Fibroblast of lung (primary cell): ENCODE data around the gene ROPN1L. TPM values are rescaled to one million over a fixed set of nuclear protein-coding genes. Genes with fewer than 3 reads are reported as not detected.
"Not testable (repeated sequence)": the region's sequence is repeated elsewhere in the genome, so short reads cannot be mapped to it uniquely, and the experiment has no call there.

Experiments used
- DNase-seq, 2 donors: peaks; one replicate each; pipeline versions ENCODE4 v3.0.0 to v3.0.0-alpha.2; 2010; ENCODE audit warnings: low read depth in 2 of 2
- H2AFZ ChIP-seq: 2 replicates; pipeline ENCODE4 v1.5.1; 2012; ENCODE audit warnings: low read length, control low read depth, inconsistent platforms
- H3K27ac ChIP-seq: 2 replicates; pipeline ENCODE4 v1.5.1; 2011; ENCODE audit warnings: low read length, control low read depth; ENCODE audit not compliant: insufficient read depth
- H3K27me3 ChIP-seq: 2 replicates; pipeline ENCODE4 v1.5.1; 2011; ENCODE audit warnings: mild to moderate bottlenecking, low read length; ENCODE audit not compliant: control insufficient read depth, insufficient read depth
- H3K36me3 ChIP-seq: 2 replicates; pipeline ENCODE4 v1.5.1; 2011; ENCODE audit warnings: low read length; ENCODE audit not compliant: control insufficient read depth, insufficient read depth
- H3K4me1 ChIP-seq: 2 replicates; pipeline ENCODE4 v1.5.1; 2011; ENCODE audit warnings: low read length; ENCODE audit not compliant: control insufficient read depth, insufficient read depth; ENCODE audit errors: extremely low read depth
- H3K4me2 ChIP-seq: 2 replicates; pipeline ENCODE4 v1.5.1; 2011; ENCODE audit warnings: low read length, control low read depth; ENCODE audit not compliant: insufficient read depth; ENCODE audit errors: extremely low read depth
- H3K4me3 ChIP-seq, 4 experiments: fragments of 200-600 bp in 1 of 4; sonication (generic) in 1 of 4; replicated peaks in 1 of 4; 2 replicates each; pipeline ENCODE4 v1.5.1; 2011 to 2016; ENCODE audit warnings: low read length in 4 of 4, low read depth in 3 of 4, mild to moderate bottlenecking in 3 of 4, control low read depth in 2 of 4, inconsistent platforms in 1 of 4, mixed read lengths in 1 of 4; ENCODE audit not compliant: insufficient read depth in 1 of 4; ENCODE audit errors: control extremely low read depth in 1 of 4
- H3K79me2 ChIP-seq: 2 replicates; pipeline ENCODE4 v1.5.1; 2012; ENCODE audit warnings: mild to moderate bottlenecking, low read length, inconsistent platforms; ENCODE audit not compliant: control insufficient read depth, insufficient read depth
- H3K9ac ChIP-seq: 2 replicates; pipeline ENCODE4 v1.5.1; 2011; ENCODE audit warnings: mild to moderate bottlenecking, low read length, control low read depth; ENCODE audit not compliant: insufficient read depth
- H3K9me3 ChIP-seq: 2 replicates; pipeline ENCODE4 v1.5.1; 2012; ENCODE audit warnings: low read depth, low read length; ENCODE audit not compliant: control insufficient read depth, insufficient read depth
- H4K20me1 ChIP-seq: 2 replicates; pipeline ENCODE4 v1.5.1; 2011; ENCODE audit warnings: low read length; ENCODE audit not compliant: control insufficient read depth, insufficient read depth; ENCODE audit errors: extremely low read depth
- EZH2 ChIP-seq: IDR thresholded peaks from 2 replicates; pipeline ENCODE4 v1.5.1; 2012; ENCODE audit warnings: low read length, control low read depth, mild to moderate bottlenecking; ENCODE audit errors: missing control alignments
- polyA plus RNA-seq, 2 donors: library from polyadenylated mRNA; depleted of rRNA in 1 of 2; stranded (reverse) in 1 of 2; unstranded in 1 of 2; fragments of >200 nt; gene quantifications; 2 replicates each; pipeline ENCODE4 v1.2.1, GENCODE V29; 2011 to 2012; ENCODE audit warnings: missing spikeins in 1 of 2
- total RNA-seq: library from RNA; depleted of rRNA; stranded (reverse); fragments of >200 nt; gene quantifications from 2 replicates; pipeline ENCODE4 v1.2.1, GENCODE V29; 2014
- TF ChIP-seq, protein P1 (sequence below), 2 donors: IDR thresholded peaks in 1 of 2; conservative IDR thresholded peaks in 1 of 2; 1 replicate in 1 of 2; 2 replicates in 1 of 2; pipeline ENCODE4 v1.5.1; 2011 to 2012; ENCODE audit warnings: low read length in 2 of 2, control low read depth in 1 of 2, inconsistent platforms in 1 of 2, low read depth in 1 of 2, mild to moderate bottlenecking in 1 of 2

The ROPN1L gene
- total and polyA plus RNA-seq, 2 donors (not counting 1 experiment from before 2014, with no cell fraction given): 0.17 to 0.26 TPM

- H3K27ac ChIP-seq: no peak overlapping the region
- TF ChIP-seq EZH2: no peak
- TF ChIP-seq, protein P1, sequence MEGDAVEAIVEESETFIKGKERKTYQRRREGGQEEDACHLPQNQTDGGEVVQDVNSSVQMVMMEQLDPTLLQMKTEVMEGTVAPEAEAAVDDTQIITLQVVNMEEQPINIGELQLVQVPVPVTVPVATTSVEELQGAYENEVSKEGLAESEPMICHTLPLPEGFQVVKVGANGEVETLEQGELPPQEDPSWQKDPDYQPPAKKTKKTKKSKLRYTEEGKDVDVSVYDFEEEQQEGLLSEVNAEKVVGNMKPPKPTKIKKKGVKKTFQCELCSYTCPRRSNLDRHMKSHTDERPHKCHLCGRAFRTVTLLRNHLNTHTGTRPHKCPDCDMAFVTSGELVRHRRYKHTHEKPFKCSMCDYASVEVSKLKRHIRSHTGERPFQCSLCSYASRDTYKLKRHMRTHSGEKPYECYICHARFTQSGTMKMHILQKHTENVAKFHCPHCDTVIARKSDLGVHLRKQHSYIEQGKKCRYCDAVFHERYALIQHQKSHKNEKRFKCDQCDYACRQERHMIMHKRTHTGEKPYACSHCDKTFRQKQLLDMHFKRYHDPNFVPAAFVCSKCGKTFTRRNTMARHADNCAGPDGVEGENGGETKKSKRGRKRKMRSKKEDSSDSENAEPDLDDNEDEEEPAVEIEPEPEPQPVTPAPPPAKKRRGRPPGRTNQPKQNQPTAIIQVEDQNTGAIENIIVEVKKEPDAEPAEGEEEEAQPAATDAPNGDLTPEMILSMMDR (conservative IDR thresholded peaks at IDR 0.05 in 1 of 2, IDR thresholded peaks at IDR 0.05 in 1 of 2; ENCODE audit: low read depth in 1 of 2, low read length in 2 of 2): no peak
- no peak overlapping the region for H3K9ac ChIP-seq
- peaks cover 11% of the 10 kb centered on the region for H3K4me1 ChIP-seq
- DNase-seq: no peak
- H3K27me3 ChIP-seq: no peaks in the 10 kb centered on the region
- H3K9me3 ChIP-seq: no peaks in the 10 kb centered on the region
- H3K4me3 ChIP-seq: no peak overlapping the region
- H3K4me2 ChIP-seq: no peak overlapping the region
- H3K36me3 ChIP-seq: no peaks in the 10 kb centered on the region
- no peaks in the 10 kb centered on the region for H3K79me2 ChIP-seq
- no peak overlapping the region for H2AFZ ChIP-seq
- H4K20me1 ChIP-seq: no peaks in the 10 kb centered on the region
Observed at GRCh38 chr5:10511741-10512640, 70.3 kb downstream of the ROPN1L start.

- Histone ChIP-seq H4K20me1 (no peaks in the 10 kb centered on the region), H3K79me2 (no peaks in the 10 kb centered on the region), H3K27me3 (no peaks in the 10 kb centered on the region), H2AFZ (no peak overlapping the region), H3K9me3 (no peaks in the 10 kb centered on the region), H3K36me3 (no peaks in the 10 kb centered on the region), H3K4me2 (peak overlapping the region; percentile 40), H3K9ac (peak overlapping the region; percentile 4), H3K4me3 (no peak overlapping the region), H3K4me1 (peaks cover 9% of the 10 kb centered on the region), H3K27ac (peak overlapping the region; percentile 63)
- TF ChIP-seq EZH2: no peak
- TF ChIP-seq, protein P1 (conservative IDR thresholded peaks at IDR 0.05 in 1 of 2, IDR thresholded peaks at IDR 0.05 in 1 of 2; ENCODE audit: low read depth in 1 of 2, low read length in 2 of 2): no peak
- DNase-seq: peak; percentile 91 to 95
Observed at GRCh38 chr5:10513501-10514442, 72.1 kb downstream of the ROPN1L start.

DNA sequence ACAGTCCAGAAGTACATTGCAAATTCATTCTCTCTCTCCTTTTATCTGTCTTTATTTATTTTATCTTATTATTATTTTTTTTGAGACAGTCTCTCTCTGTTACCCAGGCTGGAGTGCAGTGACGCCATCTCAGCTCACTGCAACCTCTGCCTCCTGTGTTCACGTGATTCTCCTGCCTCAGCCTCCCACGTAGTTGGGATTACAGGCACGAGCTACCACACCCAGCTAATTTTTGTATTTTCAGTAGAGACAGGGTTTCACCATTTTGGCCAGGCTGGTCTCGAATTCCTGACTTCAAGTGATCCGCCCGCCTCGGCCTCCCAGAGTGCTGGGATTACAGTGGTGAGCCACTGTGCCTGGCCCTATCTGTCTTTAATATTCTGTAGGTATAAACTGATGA, 72.9 kb downstream of the ROPN1L start:
- H4K20me1 ChIP-seq, H3K4me2 ChIP-seq, H3K36me3 ChIP-seq, H3K27ac ChIP-seq, H3K4me3 ChIP-seq, H3K9ac ChIP-seq, H3K27me3 ChIP-seq, H2AFZ ChIP-seq, DNase-seq, H3K79me2 ChIP-seq, H3K4me1 ChIP-seq, H3K9me3 ChIP-seq: not testable (repeated sequence)

Other genes with a start within 250 kb of the ROPN1L start
- gene ATPSCKMT, start 192.0 kb upstream of the ROPN1L start, total RNA-seq: 18.0 and 31.4 TPM in 2 replicates
- 18.7 and 23.7 TPM in 2 replicates for gene ATPSCKMT, start 192.0 kb upstream of the ROPN1L start, polyA plus RNA-seq
- 360 and 406 TPM in 2 replicates for gene CCT5, start 191.6 kb upstream of the ROPN1L start, total RNA-seq
- 341 and 519 TPM in 2 replicates for gene CCT5, start 191.6 kb upstream of the ROPN1L start, polyA plus RNA-seq
- gene CMBL, start 134.0 kb upstream of the ROPN1L start, total RNA-seq: 14.4 and 20.8 TPM in 2 replicates
- gene CMBL, start 134.0 kb upstream of the ROPN1L start, polyA plus RNA-seq: 18.6 and 23.3 TPM in 2 replicates
- 48.0 and 67.9 TPM in 2 replicates for gene MARCHF6, start 88.2 kb upstream of the ROPN1L start, total RNA-seq
- gene MARCHF6, start 88.2 kb upstream of the ROPN1L start, polyA plus RNA-seq: 97.6 and 142 TPM in 2 replicates
- 4.1 and 7.8 TPM in 2 replicates for gene ANKRD33B, start 122.2 kb downstream of the ROPN1L start, total RNA-seq
- gene ANKRD33B, start 122.2 kb downstream of the ROPN1L start, polyA plus RNA-seq: 5.0 and 7.7 TPM in 2 replicates